Fibroblast of lung (primary cell): ENCODE data around the gene ADAMTSL1. TPM values are rescaled to one million over a fixed set of nuclear protein-coding genes. Genes with fewer than 3 reads are reported as not detected.

Experiments
- DNase-seq, 2 donors: peaks; one replicate each; pipeline versions ENCODE4 v3.0.0 to v3.0.0-alpha.2; 2010; ENCODE audit warnings: low read depth in 2 of 2
- H2AFZ ChIP-seq: 2 replicates; pipeline ENCODE4 v1.5.1; 2012; ENCODE audit warnings: low read length, control low read depth, inconsistent platforms
- H3K27ac ChIP-seq: 2 replicates; pipeline ENCODE4 v1.5.1; 2011; ENCODE audit warnings: low read length, control low read depth; ENCODE audit not compliant: insufficient read depth
- H3K27me3 ChIP-seq: 2 replicates; pipeline ENCODE4 v1.5.1; 2011; ENCODE audit warnings: mild to moderate bottlenecking, low read length; ENCODE audit not compliant: control insufficient read depth, insufficient read depth
- H3K36me3 ChIP-seq: 2 replicates; pipeline ENCODE4 v1.5.1; 2011; ENCODE audit warnings: low read length; ENCODE audit not compliant: control insufficient read depth, insufficient read depth
- H3K4me1 ChIP-seq: 2 replicates; pipeline ENCODE4 v1.5.1; 2011; ENCODE audit warnings: low read length; ENCODE audit not compliant: control insufficient read depth, insufficient read depth; ENCODE audit errors: extremely low read depth
- H3K4me2 ChIP-seq: 2 replicates; pipeline ENCODE4 v1.5.1; 2011; ENCODE audit warnings: low read length, control low read depth; ENCODE audit not compliant: insufficient read depth; ENCODE audit errors: extremely low read depth
- H3K4me3 ChIP-seq, 4 experiments: fragments of 200-600 bp in 1 of 4; sonication (generic) in 1 of 4; replicated peaks in 1 of 4; 2 replicates each; pipeline ENCODE4 v1.5.1; 2011 to 2016; ENCODE audit warnings: low read length in 4 of 4, low read depth in 3 of 4, mild to moderate bottlenecking in 3 of 4, control low read depth in 2 of 4, inconsistent platforms in 1 of 4, mixed read lengths in 1 of 4; ENCODE audit not compliant: insufficient read depth in 1 of 4; ENCODE audit errors: control extremely low read depth in 1 of 4
- H3K79me2 ChIP-seq: 2 replicates; pipeline ENCODE4 v1.5.1; 2012; ENCODE audit warnings: mild to moderate bottlenecking, low read length, inconsistent platforms; ENCODE audit not compliant: control insufficient read depth, insufficient read depth
- H3K9ac ChIP-seq: 2 replicates; pipeline ENCODE4 v1.5.1; 2011; ENCODE audit warnings: mild to moderate bottlenecking, low read length, control low read depth; ENCODE audit not compliant: insufficient read depth
- H3K9me3 ChIP-seq: 2 replicates; pipeline ENCODE4 v1.5.1; 2012; ENCODE audit warnings: low read depth, low read length; ENCODE audit not compliant: control insufficient read depth, insufficient read depth
- H4K20me1 ChIP-seq: 2 replicates; pipeline ENCODE4 v1.5.1; 2011; ENCODE audit warnings: low read length; ENCODE audit not compliant: control insufficient read depth, insufficient read depth; ENCODE audit errors: extremely low read depth
- CTCF ChIP-seq, 2 donors: IDR thresholded peaks in 1 of 2; conservative IDR thresholded peaks in 1 of 2; 1 replicate in 1 of 2; 2 replicates in 1 of 2; pipeline ENCODE4 v1.5.1; 2011 to 2012; ENCODE audit warnings: low read length in 2 of 2, control low read depth in 1 of 2, inconsistent platforms in 1 of 2, low read depth in 1 of 2, mild to moderate bottlenecking in 1 of 2
- EZH2 ChIP-seq: IDR thresholded peaks from 2 replicates; pipeline ENCODE4 v1.5.1; 2012; ENCODE audit warnings: low read length, control low read depth, mild to moderate bottlenecking; ENCODE audit errors: missing control alignments
- polyA plus RNA-seq, 2 donors: library from polyadenylated mRNA; depleted of rRNA in 1 of 2; stranded (reverse) in 1 of 2; unstranded in 1 of 2; fragments of >200 nt; gene quantifications; 2 replicates each; pipeline ENCODE4 v1.2.1, GENCODE V29; 2011 to 2012; ENCODE audit warnings: missing spikeins in 1 of 2
- total RNA-seq: library from RNA; depleted of rRNA; stranded (reverse); fragments of >200 nt; gene quantifications from 2 replicates; pipeline ENCODE4 v1.2.1, GENCODE V29; 2014

ADAMTSL1 gene
- total and polyA plus RNA-seq, 2 donors (not counting 1 experiment from before 2014, with no cell fraction given) = 19.3 to 27.9 TPM

DNA sequence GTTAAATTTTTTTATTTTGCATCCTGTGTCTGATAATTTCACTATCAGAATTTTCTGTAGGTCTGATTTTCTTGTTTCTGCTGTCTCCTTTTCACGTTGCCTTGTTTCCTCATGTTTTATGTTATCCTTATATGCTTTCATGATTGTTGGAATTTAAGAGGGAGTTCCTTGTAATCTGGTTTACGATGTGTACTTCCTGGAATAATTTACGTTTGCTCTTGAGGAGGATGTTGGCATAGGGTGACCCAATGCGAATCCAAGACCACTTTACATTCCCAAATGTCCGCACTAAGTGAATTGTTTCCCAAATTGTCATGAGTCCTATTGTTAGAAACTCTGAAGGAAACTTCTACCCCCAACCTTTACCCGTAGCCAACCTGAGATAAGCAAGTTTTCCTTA lies 80.3 kb downstream of the ADAMTSL1 start:
- Histone ChIP-seq H3K9me3 (no peaks in the 10 kb centered on the region), H3K27me3 (no peaks in the 10 kb centered on the region), H3K79me2 (no peaks in the 10 kb centered on the region), H3K36me3 (no peaks in the 10 kb centered on the region), H3K4me2 (no peak overlapping the region), H3K4me3 (no peak overlapping the region), H4K20me1 (no peaks in the 10 kb centered on the region), H3K27ac (no peak overlapping the region), H2AFZ (no peak overlapping the region), H3K4me1 (no peaks in the 10 kb centered on the region), H3K9ac (no peak overlapping the region)
- TF ChIP-seq CTCF (conservative IDR thresholded peaks at IDR 0.05 in 1 of 2, IDR thresholded peaks at IDR 0.05 in 1 of 2; ENCODE audit: low read depth in 1 of 2, low read length in 2 of 2) (no peak), EZH2 (no peak)
- no peak for DNase-seq

- no peak overlapping the region for H2AFZ ChIP-seq
- no peaks in the 10 kb centered on the region for H3K36me3 ChIP-seq
- no peaks in the 10 kb centered on the region for H3K79me2 ChIP-seq
- H3K9ac ChIP-seq = no peak overlapping the region
- H3K27me3 ChIP-seq = no peaks in the 10 kb centered on the region
- H3K27ac ChIP-seq = no peak overlapping the region
- TF ChIP-seq CTCF (conservative IDR thresholded peaks at IDR 0.05 in 1 of 2, IDR thresholded peaks at IDR 0.05 in 1 of 2; ENCODE audit: low read depth in 1 of 2, low read length in 2 of 2) = no peak
- TF ChIP-seq EZH2 = no peak
- no peaks in the 10 kb centered on the region for H3K9me3 ChIP-seq
- no peak for DNase-seq
- no peaks in the 10 kb centered on the region for H4K20me1 ChIP-seq
- H3K4me1 ChIP-seq = no peaks in the 10 kb centered on the region
- no peak overlapping the region for H3K4me2 ChIP-seq
- no peak overlapping the region for H3K4me3 ChIP-seq
Observed at GRCh38 chr9:18555105-18555883, 81.3 kb downstream of the ADAMTSL1 start.

DNA sequence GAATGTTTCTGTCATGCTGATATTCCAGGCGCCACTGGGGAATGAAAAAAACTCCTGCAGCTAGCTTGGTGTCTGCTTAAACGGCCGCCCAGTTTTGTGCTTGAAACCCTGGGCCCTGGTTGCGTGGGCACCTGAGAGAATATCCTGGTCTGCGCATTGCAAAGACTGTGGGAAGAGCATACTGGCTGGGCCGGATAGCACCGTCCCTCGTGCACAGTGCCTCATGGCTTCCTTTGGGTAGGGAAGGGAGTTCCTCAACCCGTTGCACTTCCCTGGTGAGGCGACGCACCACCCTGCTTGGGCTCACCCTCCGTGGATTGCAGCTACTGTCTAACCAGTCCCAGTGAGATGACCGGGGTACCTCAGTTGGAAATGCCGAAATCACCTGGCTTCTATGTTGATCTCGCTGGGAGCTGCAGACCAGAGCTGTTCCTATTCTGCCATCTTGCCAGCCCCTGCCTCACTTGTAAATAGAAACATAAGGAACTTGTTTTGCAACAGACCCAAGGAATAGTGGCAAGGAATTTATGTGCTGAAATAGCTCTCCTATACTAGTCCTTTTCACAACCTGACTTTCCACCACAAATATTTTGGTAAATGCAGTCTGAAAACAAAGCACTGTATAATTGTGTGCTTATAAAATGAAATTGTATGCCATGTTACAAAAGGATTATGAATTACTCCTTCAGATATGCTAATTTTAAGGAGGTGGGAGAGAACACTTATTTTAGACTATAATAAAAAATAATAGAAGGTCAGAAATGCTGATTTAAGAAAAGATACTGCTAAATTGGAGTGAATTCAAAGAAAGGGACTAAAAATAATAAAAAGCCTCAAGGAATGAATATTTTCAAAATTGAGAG lies 90.3 kb downstream of the ADAMTSL1 start:
- no peak overlapping the region for H3K4me3 ChIP-seq
- H3K4me1 ChIP-seq = no peaks in the 10 kb centered on the region
- no peak overlapping the region for H3K27ac ChIP-seq
- H3K27me3 ChIP-seq = no peaks in the 10 kb centered on the region
- no peak for DNase-seq
- no peak overlapping the region for H3K4me2 ChIP-seq
- H3K9ac ChIP-seq = no peak overlapping the region
- H4K20me1 ChIP-seq = no peaks in the 10 kb centered on the region
- no peaks in the 10 kb centered on the region for H3K36me3 ChIP-seq
- H3K9me3 ChIP-seq = no peaks in the 10 kb centered on the region
- no peaks in the 10 kb centered on the region for H3K79me2 ChIP-seq
- TF ChIP-seq CTCF (conservative IDR thresholded peaks at IDR 0.05 in 1 of 2, IDR thresholded peaks at IDR 0.05 in 1 of 2; ENCODE audit: low read depth in 1 of 2, low read length in 2 of 2) = no peak
- TF ChIP-seq EZH2 = no peak
- no peak overlapping the region for H2AFZ ChIP-seq
